OCI-LY7 (cell line): ENCODE data around the gene ASIC2. TPM values are rescaled to one million over a fixed set of nuclear protein-coding genes. Genes with fewer than 3 reads are reported as not detected.

Experiments
- BruUV-seq: library from RNA; stranded (reverse); fragments of 400-500 nt; replicated peaks from 2 replicates; lab custom pipeline; 2021; lab: Mats Ljungman, UMichigan
- CTCF ChIA-PET: fragments of 300-600 bp; sonication (Branson Sonifier 250); formaldehyde crosslinking; loops from one replicate; lab custom pipeline; 2022; ENCODE audit warnings: antibody characterized with exemption; ENCODE audit not compliant: unreplicated experiment; lab: Charles Lee
- POLR2A ChIA-PET: fragments of 300-600 bp; sonication (Branson Sonifier 250); formaldehyde crosslinking; loops from one replicate; lab custom pipeline; 2022; ENCODE audit warnings: antibody characterized with exemption; lab: Charles Lee
- DNase-seq: peaks from one replicate; pipeline ENCODE4 v3.0.0-alpha.2; 2015; ENCODE audit warnings: low spot score
- H2AFZ ChIP-seq: fragments of 200-600 bp; sonication (generic), shearing (Covaris generic); 2 replicates; pipeline ENCODE4 v1.6.1; 2014; ENCODE audit warnings: mild to moderate bottlenecking, antibody characterized with exemption, low read length, moderate library complexity
- H3K27ac ChIP-seq: fragments of 200-600 bp; sonication (generic); 2 replicates; pipeline ENCODE4 v1.5.1; 2014; ENCODE audit warnings: mixed run types, low read depth, mild to moderate bottlenecking, moderate library complexity, low read length, inconsistent platforms; ENCODE audit not compliant: poor library complexity, severe bottlenecking
- H3K36me3 ChIP-seq: fragments of 200-600 bp; sonication (generic); 2 replicates; pipeline ENCODE4 v1.6.1; 2014; ENCODE audit warnings: mild to moderate bottlenecking, antibody characterized with exemption, low read length, moderate library complexity, mixed read lengths; ENCODE audit not compliant: insufficient read depth
- H3K4me1 ChIP-seq: fragments of 200-600 bp; sonication (generic); 2 replicates; pipeline ENCODE4 v1.5.1; 2014; ENCODE audit warnings: mild to moderate bottlenecking, low read length; ENCODE audit not compliant: insufficient read depth, poor library complexity, severe bottlenecking
- H3K4me2 ChIP-seq: fragments of 200-600 bp; sonication (generic); 2 replicates; pipeline ENCODE4 v1.6.1; 2014; ENCODE audit warnings: mild to moderate bottlenecking, low read length
- H3K4me3 ChIP-seq: fragments of 200-600 bp; sonication (generic); 2 replicates; pipeline ENCODE4 v1.5.1; 2014; ENCODE audit warnings: mild to moderate bottlenecking, low read depth, low read length; ENCODE audit not compliant: poor library complexity, severe bottlenecking
- H3K79me2 ChIP-seq: fragments of 200-600 bp; sonication (generic); 2 replicates; pipeline ENCODE4 v1.6.1; 2016; ENCODE audit warnings: low read depth, mild to moderate bottlenecking, low read length, moderate library complexity, mixed read lengths; ENCODE audit not compliant: insufficient read depth
- H3K9me2 ChIP-seq: fragments of 200-600 bp; sonication (generic); 2 replicates; pipeline ENCODE4 v1.6.1; 2016; ENCODE audit warnings: mild to moderate bottlenecking, low read length, mixed read lengths; ENCODE audit not compliant: insufficient read depth
- H3K9me3 ChIP-seq: fragments of 200-600 bp; sonication (generic); 2 replicates; pipeline ENCODE4 v1.6.1; 2014; ENCODE audit warnings: mild to moderate bottlenecking, mixed run types, low read length, mixed read lengths
- H4K20me1 ChIP-seq: fragments of 200-600 bp; sonication (generic); 2 replicates; pipeline ENCODE4 v1.6.1; 2014; ENCODE audit warnings: mild to moderate bottlenecking, antibody characterized with exemption, low read length, moderate library complexity, mixed read lengths; ENCODE audit not compliant: insufficient read depth
- EZH2phosphoT487 ChIP-seq: fragments of 200-600 bp; sonication (generic); IDR thresholded peaks from 2 replicates; pipeline ENCODE4 v1.6.1; 2018; ENCODE audit warnings: low read depth, borderline replicate concordance, mild to moderate bottlenecking, mixed run types, antibody characterized with exemption, low read length, moderate library complexity, mixed read lengths
- intact Hi-C: fragments of 100-400 bp; cut with micrococcal nuclease; formaldehyde crosslinking; loops from one replicate; pipeline ENCODE4 v1.10.0; 2022; ENCODE audit not compliant: unreplicated experiment
- total RNA-seq, 2 experiments: library from RNA; depleted of rRNA in 1 of 2; stranded (reverse); fragments of >200 nt in 1 of 2; shearing (Covaris generic) in 1 of 2; gene quantifications; 2 replicates each; pipeline ENCODE4 v1.2.3, GENCODE V29; 2014 to 2022
- TF ChIP-seq, protein P1 (sequence below): fragments of 200-600 bp; sonication (generic); conservative IDR thresholded peaks from 2 replicates; pipeline ENCODE4 v1.5.1; 2014; ENCODE audit warnings: mild to moderate bottlenecking, antibody characterized with exemption, low read length, moderate library complexity, mixed read lengths

ASIC2 gene
- total RNA-seq, 2 experiments from 2014 or later = not detected

DNA sequence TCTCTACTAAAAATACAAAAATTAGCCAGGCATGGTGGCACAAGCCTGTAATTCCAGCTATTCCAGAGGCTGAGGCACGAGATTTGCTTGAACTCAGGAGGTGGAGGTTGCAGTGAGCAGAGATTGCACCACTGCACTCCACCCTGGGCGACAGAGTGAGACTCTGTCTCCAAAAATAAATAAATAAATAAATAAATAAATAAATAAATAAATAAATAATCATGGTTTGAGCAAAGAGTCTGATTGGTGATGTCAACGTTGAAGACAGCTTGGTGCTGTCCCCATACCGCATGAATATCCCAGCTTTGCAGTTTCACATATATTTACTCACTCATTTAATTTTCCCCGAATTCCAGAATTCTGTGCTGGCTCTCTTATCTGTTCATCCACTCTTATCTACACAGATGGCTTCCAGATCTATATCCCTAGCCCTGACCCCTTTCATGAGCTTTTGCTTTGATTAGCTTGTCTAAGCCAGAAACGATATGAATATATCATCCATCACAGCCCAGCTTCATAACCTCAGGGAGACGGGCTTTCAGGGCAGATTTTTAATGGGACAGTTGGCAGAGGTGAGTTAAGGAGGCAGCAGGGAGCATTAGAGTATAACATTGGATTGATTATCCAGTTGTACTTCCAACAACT is 210.4 kb downstream of the ASIC2 start:
- POLR2A ChIA-PET = no interaction called here
- DNase-seq = no peak
- Histone ChIP-seq H2AFZ (no peak overlapping the region), H3K9me3 (no peaks in the 10 kb centered on the region), H3K9me2 (no peaks in the 10 kb centered on the region), H3K27ac (no peak overlapping the region), H3K79me2 (no peaks in the 10 kb centered on the region), H3K36me3 (no peaks in the 10 kb centered on the region), H3K4me3 (no peak overlapping the region), H4K20me1 (no peaks in the 10 kb centered on the region), H3K4me2 (no peak overlapping the region), H3K4me1 (no peaks in the 10 kb centered on the region)
- no peak for TF ChIP-seq EZH2phosphoT487
- TF ChIP-seq, protein P1, sequence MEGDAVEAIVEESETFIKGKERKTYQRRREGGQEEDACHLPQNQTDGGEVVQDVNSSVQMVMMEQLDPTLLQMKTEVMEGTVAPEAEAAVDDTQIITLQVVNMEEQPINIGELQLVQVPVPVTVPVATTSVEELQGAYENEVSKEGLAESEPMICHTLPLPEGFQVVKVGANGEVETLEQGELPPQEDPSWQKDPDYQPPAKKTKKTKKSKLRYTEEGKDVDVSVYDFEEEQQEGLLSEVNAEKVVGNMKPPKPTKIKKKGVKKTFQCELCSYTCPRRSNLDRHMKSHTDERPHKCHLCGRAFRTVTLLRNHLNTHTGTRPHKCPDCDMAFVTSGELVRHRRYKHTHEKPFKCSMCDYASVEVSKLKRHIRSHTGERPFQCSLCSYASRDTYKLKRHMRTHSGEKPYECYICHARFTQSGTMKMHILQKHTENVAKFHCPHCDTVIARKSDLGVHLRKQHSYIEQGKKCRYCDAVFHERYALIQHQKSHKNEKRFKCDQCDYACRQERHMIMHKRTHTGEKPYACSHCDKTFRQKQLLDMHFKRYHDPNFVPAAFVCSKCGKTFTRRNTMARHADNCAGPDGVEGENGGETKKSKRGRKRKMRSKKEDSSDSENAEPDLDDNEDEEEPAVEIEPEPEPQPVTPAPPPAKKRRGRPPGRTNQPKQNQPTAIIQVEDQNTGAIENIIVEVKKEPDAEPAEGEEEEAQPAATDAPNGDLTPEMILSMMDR = no peak
- BruUV-seq = no TSS peak
- intact Hi-C loops = no loop called here
- CTCF ChIA-PET = no interaction called here

DNA sequence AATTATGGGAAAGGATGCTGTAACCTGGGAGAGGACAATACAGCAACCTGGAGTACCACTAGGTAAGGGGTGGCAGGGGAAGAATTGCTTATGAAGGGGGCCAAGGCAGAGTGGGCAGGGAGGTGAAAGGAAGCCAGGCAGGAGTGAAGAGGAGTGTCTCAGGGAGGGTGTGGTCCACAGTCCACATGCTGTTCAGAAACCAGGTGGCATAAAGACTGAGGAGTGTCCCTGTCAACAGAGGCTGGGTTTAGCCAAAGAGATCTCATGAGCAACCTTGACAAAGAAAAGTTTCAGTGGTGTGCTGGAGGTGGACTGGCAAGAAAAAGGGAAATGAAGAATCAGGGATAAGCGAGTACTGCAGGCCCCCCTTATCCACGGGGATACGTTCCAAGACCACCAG is 213.0 kb downstream of the ASIC2 start:
- Histone ChIP-seq H3K4me1 (no peaks in the 10 kb centered on the region), H3K36me3 (no peaks in the 10 kb centered on the region), H3K27ac (no peak overlapping the region), H2AFZ (no peak overlapping the region), H3K79me2 (no peaks in the 10 kb centered on the region), H3K4me2 (no peak overlapping the region), H3K9me3 (no peaks in the 10 kb centered on the region), H3K4me3 (no peak overlapping the region), H3K9me2 (no peaks in the 10 kb centered on the region), H4K20me1 (no peaks in the 10 kb centered on the region)
- intact Hi-C loops = no loop called here
- ChIA-PET POLR2A (no interaction called here), CTCF (no interaction called here)
- TF ChIP-seq EZH2phosphoT487 = no peak
- TF ChIP-seq, protein P1 = no peak
- BruUV-seq = no TSS peak
- DNase-seq = no peak

DNA sequence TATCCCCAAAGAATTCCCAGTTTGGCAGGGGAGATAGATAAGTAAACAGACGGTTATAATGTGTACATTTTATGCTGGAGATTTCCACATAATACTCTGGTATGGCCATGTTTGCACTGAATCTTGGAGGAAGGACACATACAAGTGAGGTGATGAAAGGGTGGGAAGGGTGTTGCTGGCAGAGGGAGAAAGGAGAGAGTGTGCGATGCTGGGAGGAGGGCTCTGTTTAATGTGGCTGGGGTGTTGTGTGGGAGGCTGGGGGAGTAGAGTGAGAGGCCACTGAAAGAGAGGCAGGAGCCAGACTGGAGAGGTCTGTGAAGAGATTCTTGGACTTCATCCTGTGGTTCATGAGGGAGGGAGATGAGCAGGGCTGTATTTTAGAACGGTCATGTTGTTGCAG is 213.9 kb downstream of the ASIC2 start:
- no peaks in the 10 kb centered on the region for H3K36me3 ChIP-seq
- CTCF ChIA-PET = no interaction called here
- no peak overlapping the region for H3K27ac ChIP-seq
- no peaks in the 10 kb centered on the region for H3K79me2 ChIP-seq
- no peaks in the 10 kb centered on the region for H4K20me1 ChIP-seq
- no peak overlapping the region for H2AFZ ChIP-seq
- H3K4me2 ChIP-seq = no peak overlapping the region
- no peak overlapping the region for H3K4me3 ChIP-seq
- no peaks in the 10 kb centered on the region for H3K4me1 ChIP-seq
- TF ChIP-seq, protein P1 = no peak
- TF ChIP-seq EZH2phosphoT487 = no peak
- no peaks in the 10 kb centered on the region for H3K9me2 ChIP-seq
- intact Hi-C loops = no loop called here
- no peaks in the 10 kb centered on the region for H3K9me3 ChIP-seq
- no TSS peak for BruUV-seq
- POLR2A ChIA-PET = no interaction called here
- no peak for DNase-seq
